GM19035 (cell line): ENCODE results near the gene DUSP3.
A peak's percentile ranks its signal among the peaks of the same experiment; 100 is the strongest.

Experiments used
- ATAC-seq: cut with Tn5 transposase; IDR thresholded peaks from one replicate; pipeline ENCODE4 v1.9.1; 2021; ENCODE audit not compliant: unreplicated experiment

DUSP3 gene

DNA sequence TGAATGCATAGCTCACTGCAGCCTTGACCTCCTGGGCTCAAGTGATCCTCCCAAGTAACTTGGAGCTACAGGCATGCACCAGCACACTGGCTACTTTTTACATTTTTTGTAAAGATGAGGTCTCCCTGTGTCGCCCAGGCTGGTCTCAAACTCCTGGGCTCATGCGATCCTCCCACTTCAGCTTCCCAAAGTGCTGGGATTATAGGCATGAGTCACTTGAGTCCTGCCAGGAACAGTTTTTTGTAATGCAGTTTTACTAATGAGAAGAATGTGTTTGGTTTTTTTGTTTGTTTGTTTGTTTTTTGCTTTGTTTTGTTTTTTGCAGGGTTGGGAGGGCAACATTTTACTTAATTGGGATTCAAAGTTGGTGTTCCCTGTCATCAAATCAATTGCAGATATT lies 42.4 kb downstream of the DUSP3 start:
- ATAC-seq = no peak

GRCh38 chr17:43734376-43734775 lies 44.4 kb downstream of the DUSP3 start:
- no peak for ATAC-seq

- ATAC-seq = no peak
Measured at GRCh38 chr17:43733956-43734355, 44.8 kb downstream of the DUSP3 start.

GRCh38 chr17:43732958-43733357 lies 45.8 kb downstream of the DUSP3 start:
- no peak for ATAC-seq

DNA sequence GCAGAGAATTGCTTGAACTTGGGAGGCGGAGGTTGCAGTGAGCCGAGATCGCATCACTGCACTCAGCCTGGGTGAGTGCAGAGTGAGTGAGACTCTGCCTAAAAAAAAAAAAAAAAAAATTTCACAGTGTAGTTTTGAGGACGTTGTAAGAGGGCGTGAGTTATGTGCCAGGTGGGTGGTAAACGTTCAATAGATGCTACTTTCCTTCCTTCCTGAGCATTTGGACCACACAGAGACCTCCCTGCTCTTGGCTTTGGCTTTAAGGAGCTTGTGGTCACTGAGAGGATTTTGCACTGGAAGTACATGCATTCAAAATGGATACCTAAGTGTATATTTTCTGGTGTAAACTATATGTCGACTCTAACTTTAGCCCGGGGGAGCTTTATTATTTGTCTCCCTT lies 50.7 kb downstream of the DUSP3 start:
- no peak for ATAC-seq

DNA sequence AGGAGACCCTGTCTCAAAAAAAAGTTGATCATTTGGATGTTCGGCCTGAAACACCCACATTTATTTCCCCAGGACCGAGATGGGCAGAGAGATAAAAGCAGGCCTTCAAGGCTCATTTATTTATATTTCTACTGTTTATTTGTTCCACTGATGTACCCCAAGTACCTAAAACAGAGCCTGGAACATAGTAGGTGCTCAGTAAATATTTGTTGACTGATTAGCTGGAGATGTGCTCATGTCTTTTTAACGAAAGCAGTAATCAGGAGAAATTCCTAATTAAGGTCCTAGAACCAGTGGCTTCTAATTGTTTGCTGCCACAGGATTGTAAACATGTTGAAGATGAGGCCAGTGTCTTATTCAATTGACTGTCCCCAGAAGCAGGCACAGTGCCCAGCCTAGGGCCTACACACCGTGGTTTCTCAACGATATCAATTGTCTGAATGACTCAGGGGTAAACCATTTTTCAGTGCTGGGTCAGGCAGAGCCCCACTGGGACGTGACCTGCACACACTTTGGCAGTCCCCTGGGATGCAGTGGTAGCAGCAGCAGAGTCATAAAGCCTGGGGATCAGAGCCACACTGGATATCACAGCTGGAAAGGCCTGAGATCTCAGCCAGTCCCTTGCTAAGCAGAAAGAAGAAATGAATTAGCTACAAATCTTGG lies 54.9 kb downstream of the DUSP3 start:
- ATAC-seq = no peak

- no peak for ATAC-seq
Measured at GRCh38 chr17:43722870-43723665, 55.7 kb downstream of the DUSP3 start.

- ATAC-seq = no peak
Measured at GRCh38 chr17:43722269-43722619, 56.5 kb downstream of the DUSP3 start.

DNA sequence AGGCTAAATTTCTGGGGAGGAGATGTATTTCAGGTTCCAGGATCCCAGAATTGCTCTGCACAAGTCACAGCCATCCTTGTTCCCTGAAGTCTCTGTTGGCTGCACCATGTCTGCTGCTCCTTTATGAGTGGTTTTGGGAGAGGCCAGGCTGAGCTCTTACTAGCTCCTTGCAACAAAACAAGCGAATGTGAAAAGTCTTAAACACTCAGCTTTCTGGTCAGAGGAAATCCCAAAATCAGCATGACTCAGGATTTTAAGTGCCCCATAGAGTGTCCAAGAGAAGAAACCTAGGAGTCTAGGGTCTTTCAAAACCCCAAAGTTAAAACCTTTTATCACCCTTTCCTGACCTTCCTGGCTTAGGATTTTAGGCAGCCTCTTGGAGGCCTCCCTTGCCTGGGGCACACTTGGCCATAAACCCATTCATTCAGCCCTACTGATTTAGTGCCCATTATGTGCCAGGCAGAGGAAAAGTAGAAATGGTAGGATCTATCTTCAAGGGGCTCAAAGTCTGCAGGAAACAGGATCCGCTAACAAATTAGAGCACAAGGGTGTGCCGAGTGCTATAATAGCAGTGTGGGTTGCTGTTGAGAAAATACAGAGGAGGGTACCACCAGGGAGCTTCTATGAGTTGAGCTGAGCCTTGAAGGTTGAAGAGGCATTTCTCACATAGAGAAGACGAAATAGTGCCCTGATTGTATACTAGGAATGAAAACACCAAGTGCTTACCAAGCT lies 57.1 kb downstream of the DUSP3 start:
- ATAC-seq = no peak

- peak; percentile 55 for ATAC-seq
Measured at GRCh38 chr17:43720311-43721060, 58.3 kb downstream of the DUSP3 start.

DNA sequence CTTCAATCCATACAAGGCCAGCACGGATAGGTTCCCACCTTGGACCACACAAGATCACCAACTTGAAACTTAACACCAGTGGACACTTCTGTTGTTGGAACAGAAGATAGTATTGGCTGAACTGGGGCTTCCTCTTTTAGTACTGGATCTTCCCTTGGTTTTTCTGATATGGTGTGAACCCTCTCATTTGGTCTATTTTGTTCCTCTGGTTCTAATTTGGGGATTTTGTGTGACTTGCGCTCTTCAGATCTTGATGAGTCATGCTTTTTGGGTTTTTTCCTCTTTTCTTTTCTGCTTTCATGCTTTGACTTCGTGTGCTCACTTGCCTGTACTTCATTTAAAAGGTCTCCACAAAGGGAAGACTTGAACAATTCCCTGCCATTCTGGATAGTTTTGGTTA lies 59.2 kb downstream of the DUSP3 start:
- ATAC-seq = no peak

DNA sequence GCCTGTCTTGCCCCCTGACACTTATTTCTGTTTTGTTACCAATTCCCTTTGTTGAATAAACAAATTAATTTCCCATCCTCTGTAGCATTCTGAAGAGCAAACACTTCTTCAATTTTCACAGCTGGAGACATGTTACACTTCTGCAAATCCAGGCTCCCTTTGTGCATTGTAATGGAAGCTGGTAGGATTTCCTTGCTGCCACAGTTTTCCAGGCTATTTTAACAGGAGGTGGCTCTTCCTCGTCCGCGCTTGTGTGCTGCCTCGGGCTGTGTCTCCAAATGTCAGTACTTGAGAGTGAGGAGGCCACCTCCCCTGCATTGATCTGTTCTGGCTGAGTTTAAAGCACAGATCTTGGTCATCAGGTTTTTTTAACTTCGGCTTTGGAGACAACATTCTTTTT lies 60.2 kb downstream of the DUSP3 start:
- no peak for ATAC-seq

DNA sequence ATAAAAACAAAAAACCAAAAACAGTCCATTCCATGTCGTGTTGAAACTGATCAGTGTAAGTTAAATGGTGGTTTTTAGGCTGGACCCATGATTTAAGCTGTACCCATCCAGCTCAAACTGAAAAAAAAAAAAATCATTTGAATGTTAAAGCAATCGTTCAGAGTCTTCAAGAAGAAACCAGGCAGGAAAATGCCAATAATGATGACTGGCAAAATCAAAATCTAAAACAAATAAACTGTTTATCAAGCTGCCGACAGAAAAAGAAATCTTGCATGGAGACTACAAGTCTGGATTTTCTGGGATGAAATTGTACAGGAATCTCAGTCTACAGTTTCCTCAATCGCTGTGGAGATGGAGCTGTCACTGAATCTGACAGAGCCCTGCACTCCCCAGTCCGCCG lies 60.9 kb downstream of the DUSP3 start:
- no peak for ATAC-seq
